PFSK-1 (cell line): ENCODE measurements around the gene PNMA8B.

ENCODE experiments used
- POLR2AphosphoS5 ChIP-seq: IDR thresholded peaks from 2 replicates; pipeline ENCODE4 v1.6.1; 2012; ENCODE audit warnings: low read depth, mild to moderate bottlenecking, control low read depth, low read length, moderate library complexity
- REST ChIP-seq, 2 experiments: IDR thresholded peaks; 2 replicates each; pipeline versions ENCODE4 v1.6.1 to v1.8.0; 2011 to 2012; ENCODE audit warnings: low read depth in 2 of 2, low read length in 2 of 2, control low read depth in 1 of 2, inconsistent platforms in 1 of 2, mild to moderate bottlenecking in 1 of 2, moderate library complexity in 1 of 2; ENCODE audit not compliant: insufficient read depth in 1 of 2
- SIN3A ChIP-seq: IDR thresholded peaks from 2 replicates; pipeline ENCODE4 v1.6.1; 2012; ENCODE audit warnings: mild to moderate bottlenecking, low read length, moderate library complexity, borderline replicate concordance; ENCODE audit not compliant: insufficient read depth
- TAF1 ChIP-seq: IDR thresholded peaks from 2 replicates; pipeline ENCODE4 v1.6.1; 2012; ENCODE audit warnings: low read length, control low read depth, borderline replicate concordance; ENCODE audit not compliant: insufficient read depth

GRCh38 chr19:46521241-46521868, 25.7 kb upstream of the PNMA8B start:
- TF ChIP-seq TAF1 (no peak), POLR2AphosphoS5 (no peak), SIN3A (no peak), REST (IDR thresholded peaks at IDR 0.05; ENCODE audit: insufficient read depth in 1 of 2, low read depth in 2 of 2, low read length in 2 of 2) (no peak)
